GM12865 (cell line): ENCODE data around the gene ALKBH8.
"Not testable (repeated sequence)": the region's sequence is repeated elsewhere in the genome, so short reads cannot be mapped to it uniquely, and the experiment has no call there.

ENCODE experiments used
- DNase-seq: peaks from one replicate; pipeline ENCODE4 v3.0.0; 2010; ENCODE audit warnings: low read depth
- H3K4me3 ChIP-seq: 2 replicates; pipeline ENCODE4 v1.5.1; 2011; ENCODE audit warnings: mild to moderate bottlenecking, low read depth, low read length, control low read depth
- TF ChIP-seq, protein P1 (sequence below): IDR thresholded peaks from 2 replicates; pipeline ENCODE4 v1.5.1; 2011; ENCODE audit warnings: low read length, control low read depth, low read depth, inconsistent platforms; ENCODE audit not compliant: insufficient read depth; ENCODE audit errors: missing control alignments

ALKBH8 gene

DNA sequence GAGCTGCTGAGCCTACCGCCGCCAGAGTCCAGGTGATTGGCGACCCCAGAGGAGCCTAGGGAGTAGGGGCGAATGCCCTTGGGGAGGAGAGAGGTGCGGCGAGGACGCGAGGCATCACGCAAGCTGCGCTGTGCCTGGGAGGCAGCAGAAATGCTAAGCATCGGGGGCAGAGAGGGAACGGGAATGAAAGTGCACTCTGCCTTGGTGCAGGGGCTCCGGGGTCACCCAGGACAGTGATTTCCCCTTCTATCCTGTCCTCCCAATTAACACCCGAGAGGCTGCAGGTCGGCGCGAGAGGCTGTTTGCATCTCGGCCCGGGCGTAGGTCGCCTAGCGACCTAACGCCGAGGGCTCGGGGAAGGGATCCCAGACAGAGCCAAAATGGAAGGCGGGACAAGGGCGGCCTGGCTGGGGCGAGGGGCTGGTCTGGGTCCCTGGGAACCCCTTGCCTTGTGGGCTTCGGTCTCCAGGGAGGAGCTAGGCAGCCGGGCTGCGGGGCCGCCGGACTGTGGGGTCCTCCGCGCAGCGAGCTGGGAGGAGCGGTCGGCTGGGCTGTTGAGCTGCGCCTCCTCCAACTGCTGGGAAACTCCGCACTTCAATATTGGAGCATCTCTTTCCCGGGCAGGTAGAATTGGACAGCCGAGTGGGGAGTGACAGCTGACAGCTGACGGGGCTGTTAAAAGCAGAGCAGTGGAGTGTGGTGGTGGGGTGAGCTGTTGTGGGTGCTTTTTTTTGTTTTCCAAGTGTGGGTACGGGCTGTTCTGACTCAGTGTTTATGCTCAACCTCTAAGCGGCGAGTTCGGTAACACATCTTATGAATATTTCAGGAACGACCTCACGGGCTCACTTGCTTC is 26.1 kb upstream of the ALKBH8 start:
- TF ChIP-seq, protein P1, sequence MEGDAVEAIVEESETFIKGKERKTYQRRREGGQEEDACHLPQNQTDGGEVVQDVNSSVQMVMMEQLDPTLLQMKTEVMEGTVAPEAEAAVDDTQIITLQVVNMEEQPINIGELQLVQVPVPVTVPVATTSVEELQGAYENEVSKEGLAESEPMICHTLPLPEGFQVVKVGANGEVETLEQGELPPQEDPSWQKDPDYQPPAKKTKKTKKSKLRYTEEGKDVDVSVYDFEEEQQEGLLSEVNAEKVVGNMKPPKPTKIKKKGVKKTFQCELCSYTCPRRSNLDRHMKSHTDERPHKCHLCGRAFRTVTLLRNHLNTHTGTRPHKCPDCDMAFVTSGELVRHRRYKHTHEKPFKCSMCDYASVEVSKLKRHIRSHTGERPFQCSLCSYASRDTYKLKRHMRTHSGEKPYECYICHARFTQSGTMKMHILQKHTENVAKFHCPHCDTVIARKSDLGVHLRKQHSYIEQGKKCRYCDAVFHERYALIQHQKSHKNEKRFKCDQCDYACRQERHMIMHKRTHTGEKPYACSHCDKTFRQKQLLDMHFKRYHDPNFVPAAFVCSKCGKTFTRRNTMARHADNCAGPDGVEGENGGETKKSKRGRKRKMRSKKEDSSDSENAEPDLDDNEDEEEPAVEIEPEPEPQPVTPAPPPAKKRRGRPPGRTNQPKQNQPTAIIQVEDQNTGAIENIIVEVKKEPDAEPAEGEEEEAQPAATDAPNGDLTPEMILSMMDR = no peak

DNA sequence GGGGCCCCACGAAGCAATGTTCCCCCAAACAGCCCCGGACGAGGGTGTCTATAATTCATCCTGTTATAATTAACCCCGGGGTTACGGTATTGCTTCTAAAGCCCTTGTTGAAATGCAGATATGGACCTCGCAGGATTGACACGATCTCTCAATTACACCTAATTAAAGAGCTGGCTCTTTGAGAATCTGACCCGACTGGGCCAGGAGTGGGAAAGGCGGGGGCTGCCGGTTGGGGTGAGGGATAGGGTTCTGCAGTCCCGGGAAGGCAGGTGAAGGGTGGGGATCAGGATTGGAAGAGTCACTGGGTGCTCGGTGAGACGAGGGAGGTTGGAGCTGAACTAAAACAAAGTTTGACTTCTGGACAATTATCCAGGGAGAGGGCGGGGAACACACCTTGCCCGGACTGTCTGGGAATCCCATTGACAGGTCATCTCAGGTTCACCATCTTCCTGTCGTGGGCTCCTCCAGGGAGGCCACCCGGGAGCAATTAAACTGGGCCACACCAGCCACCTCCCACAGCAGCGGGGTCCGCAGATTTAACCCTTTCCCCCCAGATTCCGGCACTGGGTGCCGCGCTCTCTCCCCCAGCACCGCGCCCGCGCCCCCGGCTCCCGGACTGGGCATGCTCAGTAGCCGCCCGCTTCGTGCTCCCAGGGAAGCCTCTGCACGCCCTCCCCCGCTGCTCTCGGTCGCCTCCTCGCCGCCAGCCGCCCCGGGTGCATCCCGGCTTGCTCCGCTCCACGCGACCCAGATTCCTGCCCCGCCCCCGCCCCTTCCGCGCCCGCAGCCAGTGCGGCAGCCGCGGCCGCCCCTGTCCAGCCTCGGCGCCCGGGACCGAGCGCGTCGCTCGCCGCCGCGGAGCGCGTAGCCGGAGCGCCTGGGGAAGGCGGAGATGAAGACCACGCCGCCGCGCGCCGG is 25.2 kb upstream of the ALKBH8 start, which contains the start of gene ELMOD1:
Gene ELMOD1, plus strand, starts transcription at position 688 of the 918 bp plus-strand sequence. CDS start 27,043 bp downstream, outside the sequence.
- TF ChIP-seq, protein P1 = no peak
- peak; percentile 24 for DNase-seq
- H3K4me3 ChIP-seq = peak within 1 kb of the TSS; percentile 58

More for the DNA sequence above, 26.1 kb upstream of the ALKBH8 start:
- H3K4me3 ChIP-seq = peak overlapping the region; percentile 58
- peak; percentile 6 for DNase-seq

DNA sequence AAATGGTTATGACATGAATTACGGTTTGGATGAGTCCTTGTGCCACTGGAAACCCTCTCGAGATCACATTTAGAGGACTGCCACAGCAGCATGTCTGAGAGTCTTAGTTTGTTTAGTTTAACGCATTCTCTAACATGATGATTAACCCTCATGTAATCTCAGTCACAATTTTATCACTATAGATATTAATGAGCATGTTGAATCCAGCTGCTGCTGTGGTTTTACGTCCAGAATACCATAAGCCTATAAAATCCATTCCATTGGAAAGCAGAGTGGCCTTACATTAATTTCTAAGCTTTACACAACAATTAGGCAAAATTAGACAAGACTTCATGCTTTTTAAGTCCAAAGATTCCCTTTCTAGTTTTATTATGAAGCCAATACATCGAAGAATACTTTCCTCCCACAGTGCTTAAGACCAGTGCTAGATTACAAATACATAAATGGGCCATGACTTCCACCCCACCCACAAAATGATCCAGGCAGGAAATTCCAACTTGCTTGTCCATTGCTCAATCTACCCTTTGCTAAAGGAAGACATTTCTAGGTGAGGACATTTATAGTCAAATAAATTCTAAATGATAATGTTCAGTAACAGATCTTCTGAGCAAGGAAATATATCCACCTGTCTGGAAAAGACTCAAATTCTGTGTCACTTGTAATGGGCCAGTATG is 21.9 kb upstream of the ALKBH8 start:
- DNase-seq = no peak
- H3K4me3 ChIP-seq = no peak overlapping the region
- TF ChIP-seq, protein P1 = no peak

DNA sequence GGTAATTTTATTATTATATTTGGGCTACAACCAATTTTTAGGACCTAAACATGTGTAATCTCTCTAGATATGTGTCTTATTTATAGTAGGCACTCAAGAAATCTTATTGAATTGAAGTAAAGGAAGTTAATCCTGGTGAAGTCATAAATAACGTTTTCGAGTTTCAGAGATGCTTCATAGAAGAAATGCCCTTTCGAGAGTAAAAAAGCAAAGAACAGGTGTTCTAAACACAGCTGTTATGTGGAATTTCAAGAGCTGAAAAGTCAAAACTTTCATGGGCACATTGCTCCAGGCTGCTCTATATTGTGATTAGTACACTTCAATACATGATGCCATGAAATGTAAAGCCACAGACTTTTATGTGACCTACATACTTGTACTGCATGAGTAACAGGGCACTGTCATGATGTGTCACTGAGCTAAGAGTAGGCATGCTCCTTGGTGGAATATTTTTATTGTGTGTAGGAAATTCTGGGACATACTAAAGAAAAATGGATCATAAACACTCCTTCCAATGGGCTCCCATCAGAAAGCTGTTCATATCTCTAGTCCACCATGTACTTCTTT is 18.2 kb upstream of the ALKBH8 start:
- TF ChIP-seq, protein P1 = no peak
- no peak for DNase-seq

DNA sequence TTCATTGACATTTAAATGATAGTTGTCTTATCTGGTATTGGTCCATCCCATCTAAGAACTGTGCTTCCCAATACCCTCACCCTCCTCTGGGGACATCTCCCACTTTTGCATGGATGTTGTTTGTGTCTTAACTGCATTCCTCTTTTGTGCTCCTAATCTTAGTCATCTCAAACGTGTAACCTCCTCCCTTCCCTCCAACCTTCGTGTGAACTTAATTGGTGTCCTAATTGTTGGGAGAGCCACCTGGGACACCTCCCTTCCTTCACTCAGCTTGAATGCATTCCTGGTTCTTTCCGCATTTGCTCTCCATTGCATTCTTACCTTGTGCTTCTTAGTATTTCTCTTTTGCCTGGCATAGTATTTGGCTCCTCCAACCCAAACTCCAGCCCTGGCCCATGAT is 15.6 kb upstream of the ALKBH8 start:
- no peak overlapping the region for H3K4me3 ChIP-seq
- TF ChIP-seq, protein P1 = no peak
- DNase-seq = no peak

More for the DNA sequence above, 18.2 kb upstream of the ALKBH8 start:
- no peak overlapping the region for H3K4me3 ChIP-seq

DNA sequence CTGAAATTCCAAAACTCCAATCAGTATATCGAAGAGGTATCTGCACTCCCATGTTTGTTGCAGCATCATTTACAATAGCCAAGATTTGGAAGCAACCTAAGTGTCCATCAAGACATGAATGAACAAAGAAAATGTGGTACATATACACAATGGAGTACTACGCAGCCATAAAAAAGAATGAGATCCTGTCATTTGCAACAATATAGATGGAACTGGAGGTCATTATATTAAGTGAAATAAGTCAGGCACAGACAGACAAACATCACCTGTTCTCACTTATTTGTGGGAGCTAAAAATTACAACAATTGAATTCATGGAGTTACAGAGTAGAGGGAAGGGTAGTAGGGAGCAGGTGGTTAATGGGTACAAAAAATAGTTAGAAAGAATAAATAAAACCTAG is 13.6 kb upstream of the ALKBH8 start:
- DNase-seq, H3K4me3 ChIP-seq: not testable (repeated sequence)
